GM19035 (cell line): ENCODE results near the gene TRAPPC2L.

Experiments
- ATAC-seq: cut with Tn5 transposase; IDR thresholded peaks from one replicate; pipeline ENCODE4 v1.9.1; 2021; ENCODE audit not compliant: unreplicated experiment

Gene TRAPPC2L

DNA sequence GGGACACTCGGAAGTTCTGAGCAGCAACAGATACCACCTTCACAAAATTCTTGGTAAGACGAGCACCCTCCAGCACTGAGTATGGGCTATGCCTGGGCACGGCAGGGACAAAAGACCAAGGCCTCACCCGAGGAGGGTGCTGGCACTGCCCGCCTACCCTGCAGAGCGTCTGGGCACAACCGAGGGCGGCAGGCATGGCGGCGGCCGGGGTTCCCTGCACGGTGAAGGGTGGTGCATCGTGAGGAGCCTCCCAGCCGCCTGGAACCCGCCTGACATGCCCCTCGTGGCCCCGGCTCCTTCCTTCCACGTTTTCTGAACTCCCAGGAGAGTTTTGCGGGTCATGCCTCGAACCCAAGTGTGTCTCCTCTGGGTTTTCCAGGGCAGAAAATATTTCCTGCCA is 19.1 kb upstream of the TRAPPC2L start:
- no peak for ATAC-seq

DNA sequence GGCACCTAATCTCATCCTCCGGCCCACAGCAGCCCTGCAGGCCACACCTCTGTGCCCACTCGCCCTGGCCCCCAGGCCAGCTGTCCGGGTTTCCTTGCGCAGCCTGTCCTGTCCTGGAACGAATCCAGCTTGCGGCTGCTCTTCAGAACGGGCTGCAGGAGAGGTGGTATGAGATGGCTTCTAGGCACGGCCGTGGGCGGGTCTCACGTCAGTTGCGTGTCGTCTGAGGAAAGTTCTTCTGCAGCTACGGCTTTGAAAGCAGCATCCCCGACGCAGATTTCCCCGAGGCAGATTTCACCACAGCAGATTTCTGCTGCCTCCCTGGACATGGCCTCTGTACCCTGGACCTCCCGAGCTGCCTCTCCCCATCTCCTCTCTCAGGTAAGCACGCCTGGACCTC is 18.4 kb upstream of the TRAPPC2L start:
- no peak for ATAC-seq

DNA sequence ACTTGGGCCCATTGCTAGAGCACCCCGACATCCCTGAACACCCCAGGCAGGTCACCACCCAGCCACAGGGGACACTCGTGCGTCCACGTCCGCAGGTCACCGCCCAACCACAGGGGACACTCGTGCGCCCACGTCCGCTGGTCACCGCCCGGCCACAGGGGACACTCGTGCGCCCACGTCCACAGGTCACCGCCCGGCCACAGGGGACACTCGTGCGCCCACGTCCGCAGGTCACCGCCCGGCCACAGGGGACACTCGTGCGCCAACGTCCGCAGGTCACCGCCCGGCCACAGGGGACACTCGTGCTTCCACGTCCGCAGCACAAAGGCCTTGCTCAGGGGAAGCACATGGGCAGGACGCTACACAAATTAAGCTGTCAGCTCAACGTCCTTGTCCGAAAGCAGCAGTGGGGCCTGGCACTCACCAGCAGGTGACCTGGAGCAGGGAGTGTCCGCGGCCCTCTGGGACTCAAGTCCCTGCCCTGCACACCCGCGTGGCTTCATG is 17.8 kb upstream of the TRAPPC2L start:
- no peak for ATAC-seq

DNA sequence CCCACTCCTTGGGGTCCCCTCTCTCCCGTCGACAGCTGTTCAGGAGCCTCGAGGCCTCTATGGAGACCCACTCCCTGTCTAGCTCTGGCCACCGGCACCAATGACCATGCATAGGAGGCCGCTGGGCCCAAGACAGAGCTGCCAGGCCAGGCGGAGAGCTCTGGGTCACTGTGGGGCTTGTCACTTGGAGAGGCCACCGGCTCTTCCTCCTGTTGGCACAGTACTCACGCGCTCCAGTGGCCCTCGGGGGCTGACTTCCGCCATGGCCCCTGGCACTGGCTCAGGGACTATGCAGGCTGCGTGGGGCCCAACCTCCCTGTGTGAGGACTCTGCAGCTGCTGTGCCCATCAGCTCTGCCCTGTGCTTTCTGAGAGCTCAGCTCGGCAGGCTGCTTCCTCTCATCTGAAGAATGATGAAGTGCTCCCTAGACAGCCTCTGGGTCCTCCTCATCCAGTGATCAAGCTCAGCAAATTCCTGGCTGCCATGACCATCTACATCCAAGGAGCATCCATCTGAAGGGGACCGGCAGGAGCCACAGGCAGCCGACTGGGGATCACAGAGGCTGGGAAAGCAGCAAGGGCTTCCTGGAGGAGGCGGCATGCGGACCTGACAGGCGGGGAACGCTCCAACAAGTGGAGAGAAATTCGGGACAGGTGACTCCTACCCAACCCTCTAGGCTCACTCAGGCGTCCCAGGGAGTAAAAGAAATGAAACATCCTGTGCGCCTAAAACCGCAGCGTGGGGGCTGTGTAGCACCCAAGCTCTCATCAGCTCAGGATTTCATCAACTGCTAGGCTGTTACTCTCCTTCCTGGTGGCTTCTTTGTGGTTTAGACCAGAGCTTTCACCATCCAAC is 17.0 kb upstream of the TRAPPC2L start:
- ATAC-seq: no peak

DNA sequence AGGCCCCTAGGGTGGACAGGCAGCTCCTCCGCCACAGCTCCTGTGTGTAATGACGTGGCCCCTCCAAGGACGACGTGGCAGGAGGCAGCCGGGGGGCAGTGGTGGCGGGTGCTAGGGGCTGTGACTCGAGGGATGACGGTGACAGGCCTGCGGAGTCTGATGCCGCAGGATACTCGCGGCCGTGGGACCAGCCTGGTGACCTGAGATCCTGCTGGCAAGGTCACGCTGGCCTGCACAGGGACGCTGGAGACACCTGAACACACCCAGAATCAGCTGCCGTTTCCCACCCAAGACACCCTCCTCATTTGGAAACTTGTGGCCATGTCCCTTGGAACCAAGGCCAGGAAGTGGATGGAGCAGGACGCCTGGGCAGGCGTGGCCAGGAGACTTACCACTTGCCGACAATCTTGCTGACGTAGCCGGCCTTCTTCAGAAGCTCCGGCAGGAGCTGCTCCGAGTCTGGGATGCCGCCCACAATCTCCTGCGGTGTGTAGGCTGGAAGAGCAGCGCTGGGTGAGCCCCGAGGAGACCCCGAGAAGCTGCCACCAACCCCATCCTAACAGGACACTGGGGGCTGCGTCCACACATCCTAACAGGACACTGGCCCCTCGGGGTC is 16.2 kb upstream of the TRAPPC2L start:
- no peak for ATAC-seq

DNA sequence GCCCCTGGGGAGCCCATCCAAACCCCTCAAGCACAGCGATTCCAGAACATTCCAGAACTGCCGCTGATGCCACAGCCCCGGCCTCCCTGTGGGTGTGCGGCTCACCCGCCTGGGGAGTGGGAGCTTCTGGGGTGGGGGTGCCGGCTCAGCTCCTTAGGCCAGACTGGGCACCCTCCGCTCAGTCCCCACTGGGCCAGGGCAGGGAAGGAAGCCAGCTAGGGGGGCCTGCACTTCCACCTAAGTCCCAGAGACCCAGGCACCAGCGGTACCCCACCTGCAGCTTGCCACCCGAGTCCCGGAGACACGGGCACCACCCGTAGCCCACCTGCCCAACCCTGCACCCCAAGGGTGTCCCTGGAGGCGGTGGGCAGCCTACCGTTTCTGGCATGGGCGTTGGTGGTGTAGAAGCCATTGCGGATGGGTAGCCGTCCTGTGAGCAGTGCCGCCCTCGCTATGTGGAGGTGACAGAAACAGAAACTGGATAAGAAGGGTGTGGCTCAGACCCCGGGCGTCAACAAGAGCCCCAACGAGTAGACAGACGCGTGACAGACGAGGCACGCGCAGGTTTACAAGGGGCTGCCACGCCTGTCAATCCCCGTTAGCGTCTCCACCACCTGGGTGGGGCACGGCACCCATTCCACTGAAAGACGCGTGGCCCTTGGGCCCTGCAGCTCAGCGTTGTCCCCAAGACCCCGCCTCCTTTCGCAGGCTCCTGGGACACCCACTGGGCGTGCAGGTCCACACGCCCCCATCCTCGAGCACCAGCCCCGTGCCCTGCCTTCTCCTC is 15.2 kb upstream of the TRAPPC2L start:
- no peak for ATAC-seq

DNA sequence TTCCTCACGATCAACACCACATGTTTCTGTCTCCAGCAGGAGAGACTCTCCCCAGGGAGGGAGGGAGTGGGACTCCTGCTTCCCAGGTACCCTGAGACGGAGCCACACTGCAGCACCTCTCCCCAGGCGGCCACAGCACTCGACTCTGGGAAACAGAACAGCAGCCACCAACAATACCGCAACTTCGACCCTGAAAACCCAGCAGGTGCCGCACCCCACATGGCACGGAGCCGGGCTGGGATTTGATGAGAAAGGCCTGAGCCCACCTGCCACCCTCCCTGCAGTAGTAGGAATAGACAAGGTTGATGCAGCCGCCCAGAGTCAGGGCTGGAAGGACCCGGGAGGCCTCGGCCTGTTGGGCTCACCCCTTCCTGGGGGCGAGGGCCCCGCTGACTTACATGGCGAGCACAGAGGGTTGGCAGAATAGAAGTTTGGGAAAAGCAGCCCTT is 14.6 kb upstream of the TRAPPC2L start:
- ATAC-seq: no peak

DNA sequence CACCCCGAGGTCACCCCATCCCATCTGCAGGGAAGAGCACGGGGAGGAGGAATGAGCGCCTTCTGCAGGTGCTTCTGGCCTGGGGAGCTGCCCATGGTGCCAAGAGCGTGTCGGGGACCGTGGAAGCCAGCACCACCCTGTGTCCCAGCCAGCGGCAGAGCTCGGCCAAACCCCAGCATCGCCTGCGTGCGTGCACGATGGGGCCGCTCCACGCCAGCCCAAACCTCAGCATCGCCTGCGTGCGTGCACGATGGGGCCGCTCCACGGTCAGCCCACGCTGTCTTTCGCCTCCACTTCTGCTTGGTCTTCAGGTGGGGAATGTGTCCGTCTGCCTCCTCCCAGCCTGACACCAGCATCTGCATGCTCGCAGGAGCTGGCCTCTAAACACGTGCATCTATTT is 14.1 kb upstream of the TRAPPC2L start:
- ATAC-seq: no peak

DNA sequence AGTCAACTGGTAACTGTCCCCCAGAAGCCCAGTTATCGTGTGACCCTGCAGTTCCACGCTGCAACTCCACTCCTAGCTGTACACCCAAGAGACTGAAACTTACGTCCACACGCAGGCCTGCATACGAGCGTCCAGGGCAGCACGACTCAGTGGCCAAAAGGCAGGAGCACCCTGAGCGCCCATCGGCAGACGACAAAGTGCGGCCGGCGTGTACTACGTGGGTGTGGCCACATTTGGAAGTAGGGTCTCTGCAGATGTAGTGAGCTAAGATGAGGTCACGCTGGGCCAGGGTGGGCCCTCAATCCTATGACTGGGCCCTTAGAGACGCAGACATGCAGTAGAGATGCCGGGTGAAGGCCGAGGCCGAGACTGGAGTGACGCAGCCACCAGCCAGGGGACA is 13.7 kb upstream of the TRAPPC2L start:
- ATAC-seq: no peak

DNA sequence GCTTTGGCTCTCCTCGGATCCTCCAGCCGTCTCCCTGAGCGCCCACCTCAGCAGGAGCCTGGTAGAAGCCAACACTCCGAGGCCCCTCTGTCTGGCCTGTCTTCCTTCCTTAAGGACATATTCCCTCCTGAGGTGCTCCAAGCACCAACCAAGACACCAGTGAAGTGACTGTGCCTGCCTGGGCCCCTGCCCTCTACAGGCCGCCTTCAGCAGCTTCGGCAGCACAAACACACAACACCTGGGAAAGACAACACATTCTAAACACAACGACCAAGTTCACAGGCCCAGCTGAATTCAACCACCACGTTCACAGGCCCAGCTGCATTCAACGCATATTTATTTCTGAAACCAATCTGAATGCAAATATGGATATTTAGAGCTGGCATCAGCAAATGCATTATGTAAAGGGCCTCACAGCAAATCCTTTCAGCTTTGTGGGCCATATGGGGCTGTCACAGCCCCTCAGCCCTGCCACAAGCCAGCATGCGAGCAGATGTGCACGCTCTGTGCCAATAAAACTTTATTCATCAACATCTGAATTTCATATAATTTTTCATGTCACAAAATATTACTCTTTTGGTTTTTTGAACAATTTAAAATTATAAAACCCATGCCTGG is 12.4 kb upstream of the TRAPPC2L start:
- no peak for ATAC-seq

DNA sequence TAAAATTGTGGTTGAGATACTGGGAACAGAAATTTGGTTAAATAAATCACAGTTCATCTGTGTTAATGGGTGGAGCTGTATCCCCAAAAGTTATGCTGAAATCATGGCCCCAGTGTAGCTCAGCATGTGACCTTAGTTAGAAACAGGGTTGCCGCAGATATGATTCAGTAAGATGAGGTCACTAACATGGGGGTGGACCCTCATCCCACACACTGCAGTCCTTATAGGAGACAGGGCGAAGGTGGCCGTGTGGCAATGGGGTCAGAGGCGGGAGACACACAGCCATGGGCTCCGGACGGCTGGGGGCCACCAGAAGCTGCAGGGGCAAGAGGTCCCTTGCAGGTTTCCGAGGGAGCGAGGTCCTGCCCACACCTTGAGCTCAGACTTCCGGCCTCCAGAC is 10.8 kb upstream of the TRAPPC2L start:
- no peak for ATAC-seq

DNA sequence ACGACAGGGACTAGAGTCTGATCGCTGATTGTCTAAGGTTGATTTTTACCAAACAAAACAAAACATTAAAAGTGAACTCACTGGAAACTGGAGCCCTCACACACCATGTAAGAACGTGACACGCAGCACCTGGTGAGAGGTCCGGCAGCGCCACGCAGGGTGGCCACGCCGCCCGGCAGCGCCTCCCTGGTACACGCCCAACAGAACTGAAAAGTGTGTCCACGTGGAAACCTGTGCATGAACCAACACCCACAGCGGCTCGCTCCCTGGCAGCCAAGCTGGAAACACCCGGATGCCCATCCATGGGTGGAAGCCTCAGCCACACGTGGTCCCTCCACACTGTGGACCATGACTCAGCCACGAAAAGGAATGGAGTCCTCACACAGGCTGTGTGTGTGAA is 9.3 kb upstream of the TRAPPC2L start:
- ATAC-seq: no peak

DNA sequence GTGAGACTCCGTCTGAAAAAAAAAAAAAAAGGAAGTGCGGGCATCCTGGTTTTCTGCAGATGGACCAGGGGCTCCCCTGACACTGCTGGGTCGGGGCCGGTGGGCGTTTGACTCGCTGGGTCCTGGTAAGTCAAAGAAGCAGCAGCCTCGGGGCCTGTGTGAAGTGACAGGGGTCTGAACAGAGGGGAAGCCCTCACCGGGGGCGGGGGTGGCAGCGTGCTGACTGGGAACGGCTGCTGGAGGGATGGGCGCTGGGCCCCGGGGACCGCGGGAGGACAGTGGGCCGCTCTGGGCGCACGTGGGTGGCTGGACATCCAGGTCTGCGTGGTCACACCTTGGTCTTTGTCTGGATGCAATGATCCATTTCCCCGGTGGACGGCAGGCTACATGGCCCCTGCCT is 8.4 kb upstream of the TRAPPC2L start:
- no peak for ATAC-seq

DNA sequence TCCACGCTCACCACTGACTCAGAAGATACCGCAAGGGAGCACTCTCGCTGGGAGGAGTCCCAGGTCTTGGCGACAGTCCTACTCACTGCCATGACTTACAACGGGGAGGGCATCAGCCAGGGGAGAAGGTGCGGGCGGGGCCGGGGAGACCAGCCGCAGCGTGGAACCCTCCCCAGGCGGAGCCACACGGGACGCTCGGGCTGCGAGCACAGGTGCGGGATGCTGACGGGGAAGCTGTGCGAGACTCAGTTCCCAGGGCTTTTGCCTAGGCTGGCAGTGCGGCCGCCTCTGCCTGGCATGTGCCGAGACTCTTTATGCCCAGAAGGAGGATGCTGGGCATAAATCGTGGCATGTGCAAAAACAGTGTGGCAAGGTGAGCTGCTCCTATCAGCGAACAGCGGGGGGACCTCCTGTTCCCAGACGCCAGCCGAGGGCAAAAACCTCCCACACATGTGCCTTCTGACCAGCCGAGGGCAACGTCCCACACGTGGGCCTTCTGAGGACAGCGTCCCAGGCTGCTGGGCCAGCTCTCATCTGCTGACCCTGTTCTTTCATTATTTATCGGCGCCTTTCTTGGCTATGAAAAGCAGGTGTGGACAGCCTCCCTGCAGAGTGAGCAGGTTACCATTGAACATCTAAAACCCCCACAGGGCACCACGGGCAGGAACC is 6.3 kb upstream of the TRAPPC2L start:
- ATAC-seq: no peak

DNA sequence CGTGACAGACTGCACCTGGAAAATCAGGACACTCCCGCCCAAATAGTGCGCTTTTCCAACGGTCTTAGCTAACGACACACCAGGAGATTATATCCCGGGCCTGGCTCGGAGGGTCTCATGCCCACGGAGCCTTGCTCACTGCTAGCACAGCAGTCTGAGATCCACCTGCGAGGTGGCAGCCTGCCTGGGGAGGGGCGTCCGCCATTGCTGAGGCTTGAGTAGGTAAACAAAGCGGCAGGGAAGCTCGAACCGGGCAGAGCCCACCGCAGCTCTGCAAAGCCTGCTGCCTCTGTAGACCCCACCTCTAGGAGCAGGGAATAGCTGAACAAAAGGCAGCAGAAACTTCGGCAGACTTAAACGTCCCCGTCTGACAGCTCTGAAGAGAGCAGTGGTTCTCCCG is 5.3 kb upstream of the TRAPPC2L start:
- ATAC-seq: no peak

DNA sequence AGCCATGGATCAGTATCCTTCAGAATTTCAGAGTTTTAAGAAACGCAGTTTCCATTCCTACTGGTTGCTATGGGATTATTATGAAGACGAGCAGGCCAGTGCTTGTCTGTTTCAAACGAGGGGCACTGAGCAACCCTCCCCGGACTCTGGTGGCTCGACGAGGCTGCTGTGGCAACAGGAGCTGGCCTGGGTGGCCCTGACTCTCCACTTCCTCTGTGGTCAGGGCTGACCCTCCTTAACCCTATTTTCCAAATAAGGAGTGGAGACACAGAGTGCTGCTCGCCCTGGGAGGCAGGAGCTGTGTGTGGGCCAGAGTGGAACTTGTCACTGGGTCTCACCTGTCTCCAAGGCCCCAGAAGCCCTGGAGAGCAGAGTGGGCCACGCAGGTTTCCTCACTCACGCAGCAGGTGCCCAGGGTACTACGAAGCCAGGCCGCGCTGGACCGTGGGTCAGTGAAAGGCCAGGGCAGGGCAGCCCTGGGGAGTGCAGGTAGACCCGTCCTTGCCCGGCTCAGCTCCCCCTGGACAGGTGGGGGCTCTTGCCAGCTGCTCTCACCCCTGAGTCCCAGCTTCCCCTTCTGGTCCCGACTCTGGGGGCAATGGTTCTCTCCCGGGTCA is 3.5 kb upstream of the TRAPPC2L start:
- ATAC-seq: no peak

DNA sequence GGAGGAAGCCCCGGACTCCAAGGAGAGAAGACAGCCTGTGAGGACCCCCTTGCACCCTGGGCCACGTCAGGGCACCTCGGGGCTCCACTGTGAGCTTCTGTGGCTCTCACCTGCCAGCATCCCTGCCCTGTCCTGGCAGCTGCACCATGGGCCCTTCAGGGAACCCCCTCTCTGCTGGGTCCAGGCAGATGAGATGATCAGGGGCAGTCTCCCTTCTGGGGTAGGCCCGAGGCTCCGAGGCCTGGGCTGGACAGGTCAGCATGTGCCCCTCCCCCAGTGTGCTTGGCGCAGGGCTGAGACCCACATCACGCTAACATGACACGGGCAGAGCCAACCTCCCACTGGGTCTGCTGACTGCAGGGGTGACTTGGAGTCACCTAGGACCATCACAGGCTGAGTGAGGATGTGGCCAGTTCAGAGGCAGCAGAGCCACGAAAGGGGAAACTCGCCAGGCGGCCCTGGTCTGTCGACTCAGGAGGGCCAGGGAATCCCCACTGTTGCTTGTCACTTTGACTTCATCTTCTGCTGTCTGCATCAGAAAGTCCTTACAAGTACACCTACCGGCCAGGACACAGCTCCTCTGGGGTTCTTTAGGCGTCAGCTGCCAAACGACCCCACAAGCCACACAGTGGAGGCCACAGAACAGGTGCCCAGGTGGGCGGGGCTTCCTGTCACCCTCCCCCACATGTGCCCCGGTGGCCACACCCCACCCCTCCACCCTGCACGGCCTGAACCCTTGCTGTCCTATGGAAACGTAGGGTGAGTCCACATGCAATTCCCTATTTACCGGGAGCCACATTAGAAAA is 2.4 kb upstream of the TRAPPC2L start:
- ATAC-seq: no peak

DNA sequence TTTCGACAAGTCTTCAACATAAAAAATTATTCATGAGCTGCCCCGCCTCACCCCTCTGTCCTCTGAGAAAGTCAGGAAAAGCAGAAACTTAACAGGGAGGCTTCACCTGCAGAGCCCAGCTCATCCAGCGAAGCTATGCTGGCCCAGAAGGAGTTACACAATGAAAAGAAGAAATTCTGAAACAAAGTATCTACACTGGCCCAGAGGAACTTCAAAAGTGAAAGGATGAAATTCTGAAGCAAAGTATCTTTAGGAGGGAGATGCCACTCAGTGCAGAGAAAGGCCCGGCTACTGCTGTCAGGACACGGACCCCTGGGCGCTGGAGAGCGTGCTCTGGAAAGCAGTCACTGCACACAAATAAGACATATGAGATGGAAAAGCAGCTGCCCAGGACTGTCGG is 1.8 kb upstream of the TRAPPC2L start:
- no peak for ATAC-seq

DNA sequence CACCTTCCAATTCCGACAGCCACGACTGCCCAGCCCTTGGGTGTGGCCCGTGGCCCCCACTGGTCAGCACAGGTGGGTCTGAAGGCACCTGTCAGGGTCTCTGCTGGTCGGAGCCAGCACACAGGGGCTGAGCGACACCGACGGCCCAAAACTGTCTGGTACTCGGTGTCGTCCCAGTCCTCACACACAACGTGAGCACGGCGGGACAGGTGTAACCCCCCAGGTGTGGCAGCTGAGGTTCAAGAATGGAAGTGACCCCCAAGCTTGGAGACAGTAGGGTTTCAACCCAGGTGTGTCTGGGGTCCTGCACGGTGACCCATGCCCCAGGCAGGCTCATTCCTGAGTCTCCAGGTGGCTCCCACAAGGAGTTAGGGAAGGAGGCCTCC is 1.2 kb upstream of the TRAPPC2L start:
- no peak for ATAC-seq
